ENCODE measurements around the gene ARHGAP23. TPM values are rescaled to one million over a fixed set of nuclear protein-coding genes. Genes with fewer than 3 reads are reported as not detected.

ARHGAP23 gene
- total RNA-seq, 1 experiment from 2014 or later = 97.9 TPM

DNA sequence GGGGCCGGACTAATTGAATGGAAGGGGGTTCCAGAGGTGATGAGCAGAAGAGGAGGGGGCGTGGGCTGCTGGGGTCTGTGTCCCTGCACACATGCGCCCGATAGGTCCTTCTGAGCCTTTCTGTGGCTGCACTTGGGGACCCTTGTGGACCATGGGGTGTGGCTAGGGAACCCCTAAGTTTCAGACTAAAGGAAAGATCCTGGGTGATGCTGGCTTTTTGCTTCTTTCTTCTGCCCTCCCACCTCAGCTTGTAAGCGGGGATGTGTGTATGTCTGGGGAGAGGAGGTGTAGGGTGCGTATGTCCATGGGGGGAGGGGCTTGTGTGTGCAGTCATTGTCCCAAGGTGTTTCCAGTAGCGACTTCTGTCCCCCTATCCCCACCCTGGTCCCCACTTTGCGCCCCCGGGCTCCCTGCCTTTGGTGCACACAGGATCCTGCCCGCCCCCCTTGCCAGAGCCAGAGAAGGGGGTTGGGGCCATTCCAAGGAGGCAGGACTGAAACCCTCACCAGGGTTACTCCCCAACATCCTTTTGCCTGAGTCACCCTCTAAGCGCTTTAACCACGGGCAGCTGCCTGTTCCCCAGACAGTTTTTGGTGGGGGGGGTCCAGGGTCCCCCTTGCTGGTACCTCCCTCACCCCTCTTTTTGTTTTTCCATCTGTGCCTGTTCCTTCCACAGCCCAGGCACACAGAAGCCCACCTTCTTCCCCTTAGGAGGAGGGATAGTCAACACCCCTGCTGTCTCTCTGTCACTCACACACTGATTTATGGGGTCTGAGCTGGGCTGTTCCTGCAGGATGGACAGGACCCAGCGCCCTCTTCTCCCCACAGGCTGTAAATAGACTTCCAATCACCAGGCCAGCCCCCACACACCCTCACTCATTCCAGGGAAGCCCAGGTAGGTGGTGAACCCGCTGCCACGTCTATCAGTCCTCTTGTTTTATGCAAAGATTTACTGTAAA lies 83.2 kb downstream of the ARHGAP23 start:
- no peak overlapping the region for H2BK5ac ChIP-seq (ENCODE audit: insufficient read length, low read length)
- H2BK20ac ChIP-seq (ENCODE audit: low read depth, low read length, poor library complexity, severe bottlenecking) = no peak overlapping the region
- H3K4me2 ChIP-seq (ENCODE audit: insufficient read depth, insufficient read length, low read length) = peak overlapping the region; percentile 67
- H2AFZ ChIP-seq (ENCODE audit: low read length) = no peak overlapping the region
- H3K23me2 ChIP-seq (ENCODE audit: insufficient read length, low read depth, low read length, poor library complexity, severe bottlenecking) = peaks cover 18% of the 10 kb centered on the region
- H4K8ac ChIP-seq (replicated peaks; ENCODE audit: insufficient read length, low read depth, low read length) = no peak overlapping the region
- H3K27me3 Mint-ChIP-seq (ENCODE audit: low read depth) = peaks cover 47% of the 10 kb centered on the region
- H3K4me3 Mint-ChIP-seq = peak overlapping the region; percentile 56 to 78
- H3K9ac ChIP-seq (ENCODE audit: extremely low read depth, insufficient read length, low read length) = no peak overlapping the region
- peaks cover 0 to 3% of the 10 kb centered on the region in 2 experiments; a peak in 1 of 5 replicates for H3K9me3 Mint-ChIP-seq
- peaks cover 35 to 39% of the 10 kb centered on the region in 2 experiments for H3K4me1 Mint-ChIP-seq
- H3K4me1 ChIP-seq (ENCODE audit: insufficient read depth, low read length) = peaks cover 8% of the 10 kb centered on the region; the same call in 1 of the 2 replicates
- no CpG with 5 or more reads among the region's 15 CpGs for WGBS (ENCODE audit: extremely low coverage, insufficient read length, low lambda C conversion rate)
- no peak overlapping the region for H4K91ac ChIP-seq (ENCODE audit: insufficient read length, low read depth, low read length)
- no peaks in the 10 kb centered on the region for H3K79me2 ChIP-seq (ENCODE audit: insufficient read depth, low read length)
- no peaks in the 10 kb centered on the region for H3K79me1 ChIP-seq (ENCODE audit: insufficient read depth, low read depth, low read length, poor library complexity, severe bottlenecking)
- no peak overlapping the region for H2AK5ac ChIP-seq (ENCODE audit: insufficient read length, low read length)
- H3K4ac ChIP-seq (ENCODE audit: low read depth, low read length) = no peak overlapping the region
- H3K56ac ChIP-seq (ENCODE audit: insufficient read length, low read depth, low read length) = no peak overlapping the region
- no peaks in the 10 kb centered on the region for H4K20me1 ChIP-seq (ENCODE audit: control insufficient read depth, insufficient read depth, insufficient read length)
- H3K27ac ChIP-seq (ENCODE audit: insufficient read length, low read depth, low read length) = no peak overlapping the region
- H3K23ac ChIP-seq (ENCODE audit: insufficient read length, low read depth, low read length) = no peak overlapping the region
- no peak overlapping the region for H4K5ac ChIP-seq (ENCODE audit: insufficient read length, low read depth, low read length)
- no peak overlapping the region for H3K18ac ChIP-seq (ENCODE audit: insufficient read length, low read depth, low read length)
- H3K14ac ChIP-seq (ENCODE audit: insufficient read depth, low read length) = peak overlapping the region; percentile 20; the same call in 1 of the 2 replicates
- H3K27ac Mint-ChIP-seq = no peak overlapping the region; a peak in 1 of 7 replicates
- no peak overlapping the region for H2BK15ac ChIP-seq (ENCODE audit: low read depth, low read length)
- no peaks in the 10 kb centered on the region; the same call in 1 of the 2 replicates for H3K27me3 ChIP-seq (ENCODE audit: insufficient read depth, low read length)
- H3K9me3 ChIP-seq (ENCODE audit: control insufficient read depth, low read depth, low read length) = no peaks in the 10 kb centered on the region
- no peak for DNase-seq
- H2BK120ac ChIP-seq (ENCODE audit: low read depth, low read length, poor library complexity, severe bottlenecking) = no peak overlapping the region
- no peak overlapping the region for H3T11ph ChIP-seq (ENCODE audit: low read length)
- H3K36me3 Mint-ChIP-seq (ENCODE audit: insufficient read depth in 1 of 3, low read depth in 3 of 3) = peaks cover 0 to 8% (median 0%) of the 10 kb centered on the region in 3 experiments; a peak in 4 of 7 replicates
- no peak for TF ChIP-seq CTCF (conservative IDR thresholded peaks at IDR 0.05)
- H2BK12ac ChIP-seq (ENCODE audit: insufficient read length, low read depth, low read length) = no peak overlapping the region
